GM21576 (cell line): ENCODE data around the gene DAZAP2.
"Not testable (repeated sequence)": the region's sequence is repeated elsewhere in the genome, so short reads cannot be mapped to it uniquely, and the experiment has no call there.

Source experiments
- ATAC-seq: cut with Tn5 transposase; IDR thresholded peaks from one replicate; pipeline ENCODE4 v1.9.1; 2021; ENCODE audit warnings: mild to moderate bottlenecking, moderate library complexity; ENCODE audit not compliant: unreplicated experiment

DAZAP2 gene

DNA sequence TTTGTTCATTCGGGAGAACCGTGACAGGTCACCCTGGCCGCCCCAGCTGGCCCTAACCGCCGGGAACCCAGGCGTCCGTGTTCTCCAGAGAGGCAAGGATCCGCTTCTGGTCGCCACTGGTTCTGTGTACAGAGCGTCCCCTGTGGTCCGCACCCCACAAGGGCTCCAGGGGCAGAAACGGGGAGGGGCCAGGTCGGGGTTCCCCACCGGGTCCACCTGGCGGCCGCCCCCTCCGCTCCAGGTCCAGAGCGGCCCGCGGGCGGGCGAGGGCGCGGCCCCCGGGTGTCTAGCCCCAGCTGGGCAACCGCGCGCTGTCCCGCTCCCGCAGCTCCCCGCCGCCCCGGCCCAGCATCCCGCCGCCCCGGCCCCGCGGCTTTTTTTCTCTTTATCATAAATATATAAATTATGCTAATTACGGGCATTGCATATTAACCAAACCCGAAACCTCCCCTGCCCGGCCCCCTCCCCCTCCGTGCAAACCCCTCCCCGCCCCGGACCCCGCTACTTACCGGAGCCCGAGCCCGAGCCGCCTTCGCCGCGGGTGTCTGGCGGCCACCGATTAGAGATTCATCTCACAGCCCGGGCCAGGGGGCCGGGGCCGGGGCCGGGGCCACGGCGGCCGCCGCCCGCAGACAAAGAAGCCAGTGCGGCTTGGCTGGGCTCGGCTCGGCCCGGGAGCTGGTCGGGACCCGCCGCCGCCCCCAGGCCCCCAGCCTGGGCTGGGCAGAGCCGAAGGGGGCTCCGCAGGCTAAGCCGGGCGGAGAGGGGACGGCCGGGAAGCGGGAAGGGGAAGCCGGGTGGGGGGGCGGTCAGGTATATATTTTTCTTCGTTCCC lies 21.3 kb upstream of the DAZAP2 start:
- peak; percentile 42 for ATAC-seq

DNA sequence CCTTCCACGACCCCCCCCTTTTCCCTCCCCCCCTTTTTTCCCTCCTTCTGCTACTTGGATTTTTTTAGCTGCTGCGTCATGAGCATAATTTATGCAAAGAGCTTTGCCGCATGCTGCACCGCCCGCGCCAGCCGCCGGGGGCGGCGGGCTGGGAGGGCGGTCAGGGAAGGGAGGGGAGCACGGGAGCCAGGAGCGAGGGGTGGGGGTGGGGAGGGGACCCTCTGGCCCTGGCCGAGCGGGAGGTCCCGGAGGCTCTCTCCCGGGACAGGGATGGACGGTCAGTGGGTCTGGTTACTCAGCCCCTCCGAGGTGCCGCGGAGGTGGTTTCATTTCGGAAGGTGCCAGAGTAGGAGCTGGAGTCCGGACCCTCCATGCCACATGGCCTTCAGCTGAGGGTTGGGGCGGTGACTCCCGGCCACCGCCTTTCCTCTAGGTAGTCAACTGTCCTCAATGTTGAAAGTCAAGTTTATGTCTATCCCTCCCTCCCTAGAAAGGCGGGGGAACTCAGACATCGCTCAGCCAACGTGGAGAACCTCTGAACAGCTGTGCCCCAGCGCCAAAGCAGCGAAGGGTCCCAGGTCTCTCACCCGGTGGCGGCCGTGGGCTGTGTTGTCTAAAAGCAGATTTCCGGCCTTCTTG lies 20.5 kb upstream of the DAZAP2 start, which contains the start of gene POU6F1:
POU6F1 (minus strand) TSS at position 95 of the 639 bp plus-strand sequence. CDS start 11,226 bp downstream, outside the sequence.
- ATAC-seq, result peak; percentile 59

GRCh38 chr12:51218607-51219161 lies 19.9 kb upstream of the DAZAP2 start:
- no peak for ATAC-seq

DNA sequence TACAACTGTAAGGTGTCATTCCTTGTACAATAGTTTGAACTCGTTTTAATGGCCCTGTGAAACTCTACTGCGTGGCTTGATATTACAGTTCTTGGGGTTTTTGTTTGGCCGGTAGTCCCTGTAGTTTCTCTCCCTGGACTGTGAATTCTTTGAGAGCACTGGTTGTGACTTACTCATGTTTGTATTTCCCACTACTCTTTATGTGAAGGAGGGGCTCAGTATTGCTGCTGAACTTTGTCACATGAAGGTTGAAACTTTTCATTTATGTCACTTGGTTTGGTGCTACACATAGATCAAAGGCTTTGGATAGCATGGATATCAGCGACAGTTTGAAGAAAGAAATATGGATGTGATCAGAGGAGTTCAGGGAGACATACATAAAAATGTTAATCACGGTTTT lies 19.3 kb upstream of the DAZAP2 start:
- no peak for ATAC-seq

- not testable (repeated sequence) for ATAC-seq
Measured at GRCh38 chr12:51219857-51220256, 18.8 kb upstream of the DAZAP2 start.

GRCh38 chr12:51222461-51222860 lies 16.2 kb upstream of the DAZAP2 start:
- no peak for ATAC-seq

- no peak for ATAC-seq
Measured at GRCh38 chr12:51224625-51225024, 14.0 kb upstream of the DAZAP2 start.

DNA sequence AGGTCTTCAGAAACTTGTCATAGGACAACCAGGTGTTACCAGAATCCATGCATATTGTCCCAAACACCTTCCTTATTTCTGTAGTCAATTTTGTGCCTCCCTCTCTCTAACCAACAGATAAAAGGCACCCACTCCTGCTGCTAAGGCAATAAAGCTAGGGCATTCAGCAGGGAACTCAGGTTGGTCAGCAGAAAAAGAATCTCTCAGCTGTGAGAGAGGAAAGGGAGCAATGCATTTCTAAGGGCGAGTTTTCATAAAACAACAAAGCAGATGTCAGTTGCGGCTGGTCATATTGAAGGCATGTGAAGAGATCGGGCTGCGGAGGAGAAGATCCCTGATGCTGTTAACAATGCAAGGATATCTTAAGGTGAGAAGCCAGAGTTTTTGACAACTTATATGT lies 13.4 kb upstream of the DAZAP2 start:
- ATAC-seq, result no peak

GRCh38 chr12:51225771-51226170 lies 12.9 kb upstream of the DAZAP2 start:
- ATAC-seq, result no peak

DNA sequence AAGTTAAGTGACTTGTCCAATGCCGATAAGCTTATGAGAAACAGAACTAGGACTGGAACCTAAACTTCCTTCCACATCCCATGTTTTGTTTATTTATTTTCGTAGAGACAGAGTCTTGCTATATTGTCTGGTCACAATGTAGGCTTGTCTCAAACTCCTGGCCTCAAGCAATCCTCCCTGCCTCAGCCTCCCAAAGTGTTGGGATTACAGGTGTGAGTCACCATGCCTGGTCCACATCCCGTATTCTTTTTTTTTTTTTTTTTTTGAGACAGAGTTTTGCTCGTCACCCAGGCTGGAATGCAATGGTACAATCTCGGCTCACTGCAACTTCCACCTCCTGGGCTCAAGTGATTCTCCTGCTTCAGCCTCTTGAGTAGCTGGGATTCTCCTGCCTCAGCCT lies 11.5 kb upstream of the DAZAP2 start:
- ATAC-seq, result not testable (repeated sequence)

DNA sequence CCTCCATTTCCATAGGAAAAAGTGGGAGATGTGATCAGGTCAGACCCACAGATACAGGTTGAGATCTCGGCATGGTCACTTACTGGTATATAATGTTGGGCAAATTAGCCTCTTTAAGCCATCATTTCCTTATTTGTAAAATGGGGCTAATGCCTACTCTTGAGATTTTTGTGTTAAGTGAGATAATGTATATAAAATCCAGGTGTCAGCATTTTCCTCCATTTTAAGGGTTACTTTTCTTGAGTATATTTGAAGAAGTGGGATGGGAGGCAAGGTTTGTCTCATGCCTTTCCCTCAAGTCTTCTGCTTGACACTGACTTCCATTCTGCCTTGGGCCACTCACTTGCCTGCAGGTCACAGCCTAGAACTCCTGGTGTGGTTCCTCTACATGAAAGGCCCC lies 10.7 kb upstream of the DAZAP2 start:
- no peak for ATAC-seq

GRCh38 chr12:51229116-51229809 lies 9.4 kb upstream of the DAZAP2 start:
- ATAC-seq, result no peak

- ATAC-seq, result no peak
Measured at GRCh38 chr12:51232642-51233041, 6.0 kb upstream of the DAZAP2 start.

- no peak for ATAC-seq
Measured at GRCh38 chr12:51234530-51234929, 4.1 kb upstream of the DAZAP2 start.

- peak; percentile 5 for ATAC-seq
Measured at GRCh38 chr12:51238037-51238509, 553 bp upstream of the DAZAP2 start.

DNA sequence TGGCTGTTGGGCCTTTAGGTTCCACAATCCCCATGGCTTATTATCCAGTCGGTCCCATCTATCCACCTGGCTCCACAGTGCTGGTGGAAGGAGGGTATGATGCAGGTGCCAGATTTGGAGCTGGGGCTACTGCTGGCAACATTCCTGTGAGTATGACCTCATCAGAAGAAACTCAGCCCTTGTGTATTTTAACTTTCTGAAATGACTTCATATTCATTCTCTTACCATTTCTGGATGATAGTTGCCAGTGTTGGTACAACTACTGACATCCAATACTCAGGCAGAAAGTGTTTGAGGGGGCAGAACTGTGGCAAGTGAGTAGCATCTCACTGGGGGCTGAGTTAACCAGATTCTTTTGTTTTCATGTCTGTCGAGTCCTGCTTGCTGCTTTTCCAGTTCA lies 2.3 kb downstream of the DAZAP2 start:
- no peak for ATAC-seq

- no peak for ATAC-seq
Measured at GRCh38 chr12:51242120-51242519, 3.5 kb downstream of the DAZAP2 start.

DNA sequence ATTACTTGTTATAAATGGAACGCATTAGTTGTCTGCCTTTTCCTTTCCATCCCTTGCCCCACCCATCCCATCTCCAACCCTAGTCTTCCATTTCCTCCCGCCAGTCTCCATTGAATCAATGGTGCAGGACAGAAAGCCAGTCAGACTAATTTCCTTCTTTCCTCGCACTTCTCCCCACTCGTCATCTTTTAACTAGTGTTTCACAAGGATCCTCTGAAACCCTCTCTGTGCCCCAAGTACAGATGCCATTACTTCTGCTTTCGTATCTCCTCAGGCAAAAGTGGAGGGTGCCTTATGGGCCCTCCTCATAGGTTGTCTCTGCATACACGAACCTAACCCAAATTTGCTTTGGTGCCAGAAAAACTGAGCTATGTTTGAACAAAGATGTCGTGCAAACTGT lies 4.2 kb downstream of the DAZAP2 start:
- no peak for ATAC-seq

DNA sequence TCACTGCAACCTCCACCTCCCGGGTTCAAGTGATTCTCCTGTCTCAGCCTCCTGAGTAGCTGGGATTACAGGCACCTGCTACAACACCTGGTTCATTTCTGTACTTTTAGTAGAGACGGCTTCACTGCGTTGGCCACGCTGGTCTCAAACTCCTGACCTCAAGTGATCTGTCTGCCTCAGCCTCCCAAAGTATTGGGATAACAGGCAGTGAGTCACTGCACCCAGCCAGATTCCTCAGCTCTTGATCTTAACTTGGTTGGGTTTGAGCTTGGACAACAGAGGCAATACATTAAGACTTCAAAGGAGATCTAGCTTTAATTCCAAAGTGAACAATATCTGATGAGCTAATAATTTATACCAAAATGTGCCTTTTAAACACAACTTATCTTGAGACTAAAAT lies 5.6 kb downstream of the DAZAP2 start:
- no peak for ATAC-seq

- ATAC-seq, result no peak
Measured at GRCh38 chr12:51245476-51246253, 7.0 kb downstream of the DAZAP2 start.
